Sigmoid colon (tissue), 7 donors: ENCODE results near the gene CXCL8. TPM values are rescaled to one million over a fixed set of nuclear protein-coding genes. Genes with fewer than 3 reads are reported as not detected.

ENCODE experiments used
- DNase-seq: peaks from one replicate; pipeline ENCODE4 v3.0.0-alpha.2; 2019
- H3K27ac ChIP-seq, 4 donors: fragments of 200-600 bp; sonication (generic); one replicate each; pipeline ENCODE4 v1.5.1; 2016 to 2019; ENCODE audit warnings: mild to moderate bottlenecking in 1 of 4
- H3K27me3 ChIP-seq, 3 donors: fragments of 200-600 bp; sonication (generic); one replicate each; pipeline ENCODE4 v1.5.1; 2019; ENCODE audit warnings: mild to moderate bottlenecking in 1 of 3
- H3K36me3 ChIP-seq, 4 donors: fragments of 200-600 bp; sonication (generic); one replicate each; pipeline ENCODE4 v1.5.1; 2016 to 2019
- H3K4me1 ChIP-seq, 4 donors: fragments of 200-600 bp; sonication (generic); one replicate each; pipeline ENCODE4 v1.5.1; 2017 to 2019
- H3K4me3 ChIP-seq, 4 donors: fragments of 200-600 bp; sonication (generic); one replicate each; pipeline ENCODE4 v1.5.1; 2017 to 2019; ENCODE audit warnings: mild to moderate bottlenecking in 2 of 4, moderate library complexity in 1 of 4
- H3K9me3 ChIP-seq, 4 donors: fragments of 200-600 bp in 3 of 4; sonication (generic) in 3 of 4; one replicate each; pipeline versions ENCODE4 v1.5.1 to v1.6.1; 2013 to 2019
- CTCF ChIP-seq, 4 experiments: fragments of 450-650 bp in 3 of 4; fragments of 200-600 bp in 1 of 4; IDR thresholded peaks; one replicate each; pipeline ENCODE4 v1.5.1; 2016 to 2019; ENCODE audit warnings: antibody characterized with exemption in 4 of 4, mild to moderate bottlenecking in 3 of 4, moderate library complexity in 2 of 4
- EP300 ChIP-seq, 4 donors: sonication (generic); formaldehyde crosslinking; IDR thresholded peaks; one replicate each; pipeline ENCODE4 v1.6.1; 2017; ENCODE audit warnings: antibody characterized with exemption in 4 of 4
- POLR2A ChIP-seq, 2 donors: fragments of 450-650 bp; IDR thresholded peaks; one replicate each; pipeline ENCODE4 v1.6.1; 2016; ENCODE audit warnings: antibody characterized with exemption in 2 of 2, mild to moderate bottlenecking in 2 of 2, moderate library complexity in 2 of 2
- POLR2AphosphoS5 ChIP-seq, 4 donors: sonication (generic); formaldehyde crosslinking; IDR thresholded peaks; one replicate each; pipeline ENCODE4 v1.6.1; 2017; ENCODE audit warnings: antibody characterized with exemption in 4 of 4
- WGBS, 2 donors: extraction: QIAGEN DNeasy Blood & Tissue Kit; methylation state at CpG; one replicate each; pipeline ENCODE4 v1.1.7; 2013; 5-methylcytosine and 5-hydroxymethylcytosine counted together
- intact Hi-C: fragments of 100-400 bp; cut with DNase I; formaldehyde crosslinking; loops from one replicate; pipeline ENCODE4 v1.15.1; 2023
- polyA plus RNA-seq, 3 donors: library from polyadenylated mRNA; stranded (reverse); fragments of 200-250 nt; gene quantifications; one replicate each; pipeline ENCODE4 v1.2.3, GENCODE V29; 2013
- total RNA-seq, 4 donors: library from RNA; depleted of rRNA; stranded (reverse); fragments of >200 nt; gene quantifications; one replicate each; pipeline ENCODE4 v1.1.0, GENCODE V29; 2016
- donor health status: healthy with polysubstance abuse.
- donor health status: Bipolar disorder and iron deficiency.
- donor health status: healthy.

The CXCL8 gene
- total and polyA plus RNA-seq, 7 donors = 0.36 to 109 (median 8.0) TPM; not detected in 1

DNA sequence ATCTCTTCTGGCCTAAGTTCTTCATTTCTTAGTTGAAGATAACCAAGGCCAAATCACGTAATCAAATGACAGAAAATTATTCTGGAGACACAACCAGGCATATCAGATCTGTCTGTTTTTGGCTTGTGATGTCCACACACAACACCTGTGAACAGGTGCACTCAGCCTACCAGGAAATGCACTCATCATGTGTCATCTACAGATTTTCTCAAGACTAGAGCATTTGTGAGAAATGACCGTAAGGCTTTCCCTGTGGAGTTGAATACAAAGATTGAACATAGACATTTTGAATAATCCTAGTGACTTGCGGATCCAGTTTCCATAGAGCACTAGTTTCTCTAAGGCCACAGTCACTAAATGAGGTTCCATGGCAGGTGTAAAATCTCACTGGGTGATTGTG is 26.7 kb upstream of the CXCL8 start:
- no peak for DNase-seq
- WGBS, 2 donors = 94 to 95% methylated on average over 3 of the region's 3 CpGs
- H3K9me3 ChIP-seq = no peaks in the 10 kb centered on the region
- no peaks in the 10 kb centered on the region for H3K36me3 ChIP-seq
- no peak for TF ChIP-seq CTCF (IDR thresholded peaks at IDR 0.05)
- TF ChIP-seq POLR2AphosphoS5 (IDR thresholded peaks at IDR 0.05) = no peak
- no peak for TF ChIP-seq EP300 (IDR thresholded peaks at IDR 0.05)
- no peak for TF ChIP-seq POLR2A (IDR thresholded peaks at IDR 0.05)
- H3K4me3 ChIP-seq = no peak overlapping the region
- H3K27me3 ChIP-seq = no peaks in the 10 kb centered on the region
- H3K4me1 ChIP-seq = peaks cover 0 to 3% (median under 1%) of the 10 kb centered on the region in 4 donors
- no peak overlapping the region for H3K27ac ChIP-seq
- intact Hi-C loops = no loop called here

- no peaks in the 10 kb centered on the region for H3K4me1 ChIP-seq
- no peak overlapping the region for H3K4me3 ChIP-seq
- no peak overlapping the region for H3K27ac ChIP-seq
- intact Hi-C loops = no loop called here
- no peak for DNase-seq
- H3K36me3 ChIP-seq = no peaks in the 10 kb centered on the region
- no peaks in the 10 kb centered on the region for H3K27me3 ChIP-seq
- WGBS, 2 donors = 95 to 96% methylated on average over 2 of the region's 2 CpGs
- H3K9me3 ChIP-seq = no peaks in the 10 kb centered on the region
- TF ChIP-seq POLR2AphosphoS5 (IDR thresholded peaks at IDR 0.05) (no peak), POLR2A (IDR thresholded peaks at IDR 0.05) (no peak), EP300 (IDR thresholded peaks at IDR 0.05) (no peak), CTCF (IDR thresholded peaks at IDR 0.05) (no peak)
Measured at GRCh38 chr4:73714647-73715046, 25.7 kb upstream of the CXCL8 start.

GRCh38 chr4:73715659-73716058 is 24.7 kb upstream of the CXCL8 start:
- Histone ChIP-seq H3K27ac (no peak overlapping the region), H3K27me3 (no peaks in the 10 kb centered on the region), H3K4me1 (no peaks in the 10 kb centered on the region), H3K9me3 (no peaks in the 10 kb centered on the region), H3K36me3 (no peaks in the 10 kb centered on the region), H3K4me3 (no peak overlapping the region)
- no peak for DNase-seq
- WGBS, 2 donors = 74 to 87% methylated on average over 2 of the region's 2 CpGs
- intact Hi-C loops = no loop called here
- TF ChIP-seq EP300 (IDR thresholded peaks at IDR 0.05) (no peak), POLR2AphosphoS5 (IDR thresholded peaks at IDR 0.05) (no peak), POLR2A (IDR thresholded peaks at IDR 0.05) (no peak), CTCF (IDR thresholded peaks at IDR 0.05) (no peak)

DNA sequence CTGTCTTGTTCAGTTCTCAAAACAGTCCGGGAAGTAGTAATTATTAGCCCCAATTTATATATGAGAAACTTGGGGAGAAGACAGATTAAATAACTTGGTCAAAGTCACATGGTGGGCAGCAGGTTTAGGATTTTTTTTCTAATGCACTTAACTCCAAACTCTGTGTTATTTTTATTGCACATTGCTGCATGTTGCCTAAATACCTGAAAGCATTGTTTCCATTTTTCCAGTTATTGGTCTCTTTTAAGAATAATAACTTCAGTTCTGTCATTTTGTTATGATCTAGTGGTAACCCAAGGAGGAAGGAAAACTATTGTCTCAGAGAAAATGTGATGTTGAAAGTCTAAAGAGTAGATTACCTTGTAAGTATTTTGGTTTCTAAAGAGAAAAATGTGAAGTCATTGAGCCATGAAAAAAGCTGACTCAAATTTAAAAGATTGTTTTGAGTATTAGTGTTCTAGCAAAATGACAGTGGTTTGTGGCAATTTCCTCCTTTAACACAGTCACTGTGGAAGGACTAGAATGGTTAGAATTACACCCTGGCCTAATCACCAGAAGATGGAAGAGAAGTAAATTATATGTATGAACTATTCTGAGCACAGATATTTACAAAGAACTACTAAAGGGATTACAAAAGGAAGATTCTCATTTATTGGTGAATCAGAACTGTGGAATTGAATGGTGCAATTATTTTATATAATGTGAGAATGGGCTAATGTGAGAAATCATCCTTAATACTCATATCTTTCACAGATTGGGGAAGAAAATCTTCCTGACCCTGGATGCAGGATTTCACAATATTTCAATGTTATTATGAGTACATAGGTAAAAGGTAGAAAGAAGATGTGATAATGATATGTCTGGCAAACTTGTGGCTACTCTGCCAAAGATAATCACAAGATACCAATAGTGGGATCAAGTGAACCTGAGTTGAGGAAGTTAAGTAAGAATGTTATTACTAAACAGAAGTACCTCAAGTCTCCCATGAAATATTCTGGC is 21.7 kb upstream of the CXCL8 start:
- 84 to 88% methylated on average over 1 of the region's 1 CpG for WGBS, 2 donors
- DNase-seq = no peak
- TF ChIP-seq CTCF (IDR thresholded peaks at IDR 0.05) (no peak), POLR2A (IDR thresholded peaks at IDR 0.05) (no peak), EP300 (IDR thresholded peaks at IDR 0.05) (no peak), POLR2AphosphoS5 (IDR thresholded peaks at IDR 0.05) (no peak)

More for the DNA sequence above, 21.7 kb upstream of the CXCL8 start:
- Histone ChIP-seq H3K36me3 (no peaks in the 10 kb centered on the region), H3K27me3 (no peaks in the 10 kb centered on the region), H3K4me1 (no peaks in the 10 kb centered on the region), H3K9me3 (no peaks in the 10 kb centered on the region), H3K4me3 (no peak overlapping the region), H3K27ac (no peak overlapping the region)
- intact Hi-C loops = no loop called here
